ENCODE data around the gene HAO1. TPM values are rescaled to one million over a fixed set of nuclear protein-coding genes. Genes with fewer than 3 reads are reported as not detected.

The HAO1 gene
- total and polyA plus RNA-seq, 2 donors (not counting 3 experiments of a cell fraction or from before 2014, with no cell fraction given) = not detected

DNA sequence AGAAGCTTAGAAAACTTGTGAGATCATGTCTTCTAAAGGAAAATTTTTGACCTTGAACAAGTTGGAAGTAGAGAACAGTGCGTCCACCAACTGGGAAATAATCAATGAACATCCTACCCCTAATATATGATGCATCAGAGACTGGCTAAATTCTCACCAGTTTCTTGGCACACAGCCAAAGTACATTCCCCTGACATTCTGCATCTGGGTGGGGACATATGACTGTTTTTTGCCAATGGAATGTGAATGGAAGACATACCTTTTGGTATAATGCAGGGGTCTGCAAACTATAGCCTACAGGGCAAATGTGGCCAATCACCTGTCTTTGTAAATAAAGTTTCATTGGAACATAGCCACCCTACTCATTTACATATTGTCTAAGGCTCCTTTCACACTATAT lies 84.7 kb downstream of the HAO1 start:
- POLR2A ChIA-PET = no interaction called here
- DNase-seq (ENCODE audit: low read depth, low spot score) = no peak
- intact Hi-C loops (cut with micrococcal nuclease) = loop anchor here (5.0 kb wide), 3 partner anchors 133 to 1713 kb away; no protein-coding TSS in a partner anchor

DNA sequence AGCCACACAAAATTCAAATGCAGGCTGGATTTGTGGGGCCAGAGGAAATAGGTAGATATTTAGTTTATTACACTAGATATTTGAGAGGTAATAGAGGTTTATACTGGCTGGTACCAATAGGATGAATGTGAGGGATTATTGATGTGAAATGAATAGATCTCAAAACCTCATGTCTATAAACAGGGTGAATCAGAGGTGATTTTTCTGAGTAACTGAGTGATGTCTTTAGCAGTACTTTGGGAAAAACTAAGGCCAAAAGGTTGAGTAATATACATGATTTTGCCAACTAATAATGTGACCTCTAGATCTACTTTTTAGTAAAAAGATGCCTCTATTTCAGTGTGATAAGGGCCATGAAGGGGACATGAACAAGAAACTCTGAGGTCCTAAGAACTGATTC lies 86.8 kb downstream of the HAO1 start:
- no peaks in the 10 kb centered on the region for H3K79me2 ChIP-seq (ENCODE audit: control insufficient read depth, insufficient read depth, low read length)
- H3K9me1 ChIP-seq (replicated peaks; ENCODE audit: control insufficient read depth, extremely low read depth, insufficient read depth, low read length) = no peaks in the 10 kb centered on the region
- no peak for TF ChIP-seq POLR2AphosphoS5 (IDR thresholded peaks at IDR 0.05; ENCODE audit: insufficient read depth, low read depth, low read length)
- TF ChIP-seq MYC (IDR thresholded peaks at IDR 0.05; ENCODE audit: low read depth, low read length) = no peak
- TF ChIP-seq JUN (IDR thresholded peaks at IDR 0.05; ENCODE audit: borderline replicate concordance, insufficient read depth, insufficient read length, low read depth) = no peak
- no peak for TF ChIP-seq GATA2 (IDR thresholded peaks at IDR 0.05; ENCODE audit: insufficient read depth, insufficient read length, low read depth, low read length)
- TF ChIP-seq POLR2A (IDR thresholded peaks at IDR 0.05; ENCODE audit: low read depth, low read length) = no peak
- TF ChIP-seq EZH2 (IDR thresholded peaks at IDR 0.05; ENCODE audit: borderline replicate concordance, low read depth, low read length, severe bottlenecking) = no peak
- no peak for TF ChIP-seq MAX (IDR thresholded peaks at IDR 0.05; ENCODE audit: insufficient read depth, insufficient read length)
- TF ChIP-seq FOS (IDR thresholded peaks at IDR 0.05; ENCODE audit: borderline replicate concordance, insufficient read depth, low read length) = no peak
- TF ChIP-seq, protein P1, sequence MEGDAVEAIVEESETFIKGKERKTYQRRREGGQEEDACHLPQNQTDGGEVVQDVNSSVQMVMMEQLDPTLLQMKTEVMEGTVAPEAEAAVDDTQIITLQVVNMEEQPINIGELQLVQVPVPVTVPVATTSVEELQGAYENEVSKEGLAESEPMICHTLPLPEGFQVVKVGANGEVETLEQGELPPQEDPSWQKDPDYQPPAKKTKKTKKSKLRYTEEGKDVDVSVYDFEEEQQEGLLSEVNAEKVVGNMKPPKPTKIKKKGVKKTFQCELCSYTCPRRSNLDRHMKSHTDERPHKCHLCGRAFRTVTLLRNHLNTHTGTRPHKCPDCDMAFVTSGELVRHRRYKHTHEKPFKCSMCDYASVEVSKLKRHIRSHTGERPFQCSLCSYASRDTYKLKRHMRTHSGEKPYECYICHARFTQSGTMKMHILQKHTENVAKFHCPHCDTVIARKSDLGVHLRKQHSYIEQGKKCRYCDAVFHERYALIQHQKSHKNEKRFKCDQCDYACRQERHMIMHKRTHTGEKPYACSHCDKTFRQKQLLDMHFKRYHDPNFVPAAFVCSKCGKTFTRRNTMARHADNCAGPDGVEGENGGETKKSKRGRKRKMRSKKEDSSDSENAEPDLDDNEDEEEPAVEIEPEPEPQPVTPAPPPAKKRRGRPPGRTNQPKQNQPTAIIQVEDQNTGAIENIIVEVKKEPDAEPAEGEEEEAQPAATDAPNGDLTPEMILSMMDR (IDR thresholded peaks at IDR 0.05; ENCODE audit: extremely low read depth in 1 of 2, insufficient read depth in 1 of 2, low read depth in 1 of 2, low read length in 2 of 2) = no peak
- no peaks in the 10 kb centered on the region for H4K20me1 ChIP-seq (replicated peaks; ENCODE audit: control insufficient read depth, extremely low read depth, insufficient read depth, low read length)
- ChIA-PET CTCF (no interaction called here), POLR2A (no interaction called here)
- FAIRE-seq (no peak), DNase-seq (ENCODE audit: low read depth, low spot score) (no peak)
- intact Hi-C loops (cut with micrococcal nuclease) = no loop called here
- dilution Hi-C loops (cut with MboI; ENCODE audit: extremely low pct_ligation_motif_present, low sequenced_read_pairs) = no loop called here
- peaks cover 22% of the 10 kb centered on the region for H3K4me1 ChIP-seq (ENCODE audit: control insufficient read depth, extremely low read depth, insufficient read depth, low read length)
- H2AFZ ChIP-seq (ENCODE audit: low read depth, low read length) = no peak overlapping the region
- H3K9me3 ChIP-seq (replicated peaks; ENCODE audit: control insufficient read depth, insufficient read depth, low read length) = no peaks in the 10 kb centered on the region
- no peak overlapping the region for H3K4me3 ChIP-seq (replicated peaks in 1 of 3; ENCODE audit: insufficient read depth in 1 of 3, low read depth in 1 of 3, low read length in 3 of 3)
- H3K4me2 ChIP-seq (ENCODE audit: insufficient read depth, low read length) = no peak overlapping the region
- H3K27ac ChIP-seq (ENCODE audit: insufficient read depth, low read depth, low read length) = no peak overlapping the region
- BruUV-seq (replicated peaks) = no TSS peak
- H3K27me3 ChIP-seq (ENCODE audit: control insufficient read depth in 2 of 2, insufficient read depth in 2 of 2, low read length in 2 of 2) = no peaks in the 10 kb centered on the region
- H3K9ac ChIP-seq (replicated peaks; ENCODE audit: extremely low read depth, insufficient read depth, low read length) = no peak overlapping the region
- no peaks in the 10 kb centered on the region for H3K36me3 ChIP-seq (ENCODE audit: control insufficient read depth in 2 of 2, extremely low read depth in 1 of 2, insufficient read depth in 2 of 2, low read length in 2 of 2)

More for the DNA sequence above, 84.7 kb downstream of the HAO1 start:
- dilution Hi-C loops (cut with MboI; ENCODE audit: extremely low pct_ligation_motif_present, low sequenced_read_pairs) = no loop called here
- H3K4me2 ChIP-seq (ENCODE audit: insufficient read depth, low read length) = no peak overlapping the region
- no peaks in the 10 kb centered on the region for H3K9me3 ChIP-seq (replicated peaks; ENCODE audit: control insufficient read depth, insufficient read depth, low read length)
- BruUV-seq (replicated peaks) = no TSS peak
- FAIRE-seq = no peak
- H3K4me1 ChIP-seq (ENCODE audit: control insufficient read depth, extremely low read depth, insufficient read depth, low read length) = peaks cover 28% of the 10 kb centered on the region
- no peak overlapping the region for H2AFZ ChIP-seq (ENCODE audit: low read depth, low read length)
- no peak overlapping the region for H3K9ac ChIP-seq (replicated peaks; ENCODE audit: extremely low read depth, insufficient read depth, low read length)
- CTCF ChIA-PET = interaction anchor here (1.2 to 2.5 kb wide), 2 partner anchors 12 to 14 kb away, joined by 3 to 10 read pairs; no protein-coding TSS in a partner anchor
- no peaks in the 10 kb centered on the region for H3K79me2 ChIP-seq (ENCODE audit: control insufficient read depth, insufficient read depth, low read length)
- no peaks in the 10 kb centered on the region for H3K9me1 ChIP-seq (replicated peaks; ENCODE audit: control insufficient read depth, extremely low read depth, insufficient read depth, low read length)
- H3K36me3 ChIP-seq (ENCODE audit: control insufficient read depth in 2 of 2, extremely low read depth in 1 of 2, insufficient read depth in 2 of 2, low read length in 2 of 2) = no peaks in the 10 kb centered on the region
- no peak overlapping the region for H3K27ac ChIP-seq (ENCODE audit: insufficient read depth, low read depth, low read length)
- TF ChIP-seq FOS (IDR thresholded peaks at IDR 0.05; ENCODE audit: borderline replicate concordance, insufficient read depth, low read length) = peak; percentile 3
- TF ChIP-seq MYC (IDR thresholded peaks at IDR 0.05; ENCODE audit: low read depth, low read length) = no peak
- no peaks in the 10 kb centered on the region for H3K27me3 ChIP-seq (ENCODE audit: control insufficient read depth in 2 of 2, insufficient read depth in 2 of 2, low read length in 2 of 2)
- no peak overlapping the region for H3K4me3 ChIP-seq (replicated peaks in 1 of 3; ENCODE audit: insufficient read depth in 1 of 3, low read depth in 1 of 3, low read length in 3 of 3)
- no peaks in the 10 kb centered on the region for H4K20me1 ChIP-seq (replicated peaks; ENCODE audit: control insufficient read depth, extremely low read depth, insufficient read depth, low read length)

Data from endothelial cell of umbilical vein (primary cell).